Umbilical cord (tissue), 1 donor: ENCODE results near the gene MECR. TPM values are rescaled to one million over a fixed set of nuclear protein-coding genes. Genes with fewer than 3 reads are reported as not detected.

ENCODE experiments used
- total RNA-seq: library from RNA; depleted of rRNA; stranded (reverse); fragments of >200 nt; gene quantifications from one replicate; pipeline ENCODE4 v1.2.3, GENCODE V29; 2014; ENCODE audit warnings: low replicate concordance; ENCODE audit not compliant: insufficient read depth

Gene MECR
- total RNA-seq, 1 donor from 2014 or later: 12.3 TPM

Other genes with a start within 250 kb of the MECR start
- gene TMEM200B, start 107.0 kb downstream of the MECR start, total RNA-seq: 14.0 TPM
- gene SRSF4, start 49.0 kb downstream of the MECR start, total RNA-seq: 56.8 TPM
- gene PTPRU, start 5.6 kb upstream of the MECR start, total RNA-seq: 35.2 TPM